Hepatocyte (in vitro differentiated cells): ENCODE results near the gene DHDDS. TPM values are rescaled to one million over a fixed set of nuclear protein-coding genes. Genes with fewer than 3 reads are reported as not detected.

Experiments
- DNase-seq: peaks from one replicate; pipeline ENCODE4 v3.0.0-alpha.2; 2016; ENCODE audit warnings: low spot score
- H2AFZ ChIP-seq: fragments of 200-600 bp; sonication (generic); 2 replicates; pipeline ENCODE4 v1.6.0; 2016; ENCODE audit warnings: antibody characterized with exemption, mild to moderate bottlenecking
- H3K27ac ChIP-seq: fragments of 200-600 bp; sonication (generic); 2 replicates; pipeline ENCODE4 v1.5.1; 2016; ENCODE audit warnings: mild to moderate bottlenecking
- H3K27me3 ChIP-seq: fragments of 200-600 bp; sonication (generic); 2 replicates; pipeline ENCODE4 v1.6.1; 2016
- H3K36me3 ChIP-seq: fragments of 200-600 bp; sonication (generic); replicated peaks from 2 replicates; pipeline ENCODE4 v1.5.1; 2016; ENCODE audit warnings: low read depth; ENCODE audit not compliant: insufficient read depth
- H3K4me1 ChIP-seq: fragments of 200-600 bp; sonication (generic); 2 replicates; pipeline ENCODE4 v1.5.1; 2016; ENCODE audit warnings: mild to moderate bottlenecking, moderate library complexity; ENCODE audit not compliant: insufficient read depth
- H3K4me2 ChIP-seq: fragments of 200-600 bp; sonication (generic); 2 replicates; pipeline ENCODE4 v1.6.0; 2016
- H3K4me3 ChIP-seq: fragments of 200-600 bp; sonication (generic); 2 replicates; pipeline ENCODE4 v1.5.1; 2016; ENCODE audit warnings: mild to moderate bottlenecking
- H3K79me2 ChIP-seq: fragments of 200-600 bp; sonication (generic); 2 replicates; pipeline ENCODE4 v1.6.0; 2017; ENCODE audit warnings: mild to moderate bottlenecking
- H3K9me2 ChIP-seq: fragments of 200-600 bp; sonication (generic); replicated peaks from 2 replicates; pipeline ENCODE4 v1.6.0; 2017; ENCODE audit warnings: mild to moderate bottlenecking; ENCODE audit not compliant: insufficient read depth
- H3K9me3 ChIP-seq: fragments of 200-600 bp; sonication (generic); 2 replicates; pipeline ENCODE4 v1.5.1; 2016; ENCODE audit warnings: low read depth, mild to moderate bottlenecking
- H4K20me1 ChIP-seq: fragments of 200-600 bp; sonication (generic); 2 replicates; pipeline ENCODE4 v1.6.0; 2016; ENCODE audit warnings: mild to moderate bottlenecking; ENCODE audit not compliant: insufficient read depth, poor library complexity, severe bottlenecking
- EZH2 ChIP-seq: fragments of 200-600 bp; sonication (generic); IDR thresholded peaks from 2 replicates; pipeline ENCODE4 v1.6.1; 2016; ENCODE audit warnings: antibody characterized with exemption, mild to moderate bottlenecking, borderline replicate concordance
- EZH2phosphoT487 ChIP-seq: fragments of 200-600 bp; sonication (generic); IDR thresholded peaks from one replicate; pipeline ENCODE4 v1.6.1; 2018; ENCODE audit warnings: antibody characterized with exemption, mild to moderate bottlenecking, low read depth, moderate library complexity; ENCODE audit not compliant: unreplicated experiment, severe bottlenecking
- WGBS: methylation state at CpG from one replicate; pipeline ENCODE4 v1.1.6; 2016; ENCODE audit warnings: low lambda C conversion rate; ENCODE audit errors: missing lambda C conversion rate; 5-methylcytosine and 5-hydroxymethylcytosine counted together
- polyA plus RNA-seq: library from polyadenylated mRNA; unstranded; fragments of >200 nt; fragmentation: Nextera tagmentation; extraction: Ambion mirVana; gene quantifications from 2 replicates; pipeline ENCODE4 v1.2.1, GENCODE V29; 2016
- total RNA-seq: library from RNA; depleted of rRNA; stranded (reverse); fragments of >200 nt; gene quantifications from 2 replicates; pipeline ENCODE4 v1.2.3, GENCODE V29; 2014
- TF ChIP-seq, protein P1 (sequence below): fragments of 200-600 bp; sonication (generic); IDR thresholded peaks from 2 replicates; pipeline ENCODE4 v1.5.1; 2016; ENCODE audit warnings: antibody characterized with exemption, mild to moderate bottlenecking; ENCODE audit not compliant: poor library complexity

Gene DHDDS
- total and polyA plus RNA-seq, 2 experiments from 2014 or later = 42.9 to 44.9 TPM

DNA sequence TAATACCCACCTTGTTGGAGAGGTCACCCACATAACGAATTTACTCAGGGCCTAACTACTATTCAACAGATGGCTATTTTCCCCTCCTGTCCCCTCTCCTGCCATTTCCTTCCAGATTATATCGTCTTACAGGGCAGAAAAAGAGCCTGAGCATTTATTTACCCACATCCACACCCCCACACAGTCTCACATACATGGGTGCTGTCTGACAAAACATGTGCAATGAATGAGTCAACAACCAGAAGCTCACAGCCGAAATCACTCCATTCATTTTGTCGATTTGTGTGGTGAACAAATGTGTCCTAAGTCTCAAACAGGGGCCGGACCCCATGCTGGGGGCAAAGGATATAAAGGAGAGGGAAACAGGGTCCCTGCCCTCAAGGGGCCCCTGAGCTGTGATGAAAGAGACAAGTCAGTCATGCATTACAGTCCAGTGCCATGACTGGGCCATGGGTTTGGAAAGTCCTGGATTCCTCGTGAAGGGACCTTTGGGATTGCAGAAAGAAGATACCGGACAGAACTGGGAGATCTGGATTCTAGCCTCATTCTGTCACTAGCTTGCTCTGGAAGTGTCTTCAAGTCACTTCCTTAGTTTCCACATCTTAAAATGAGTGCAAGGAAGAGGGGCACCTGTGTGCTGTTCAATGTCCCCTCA is 43.2 kb upstream of the DHDDS start:
- Histone ChIP-seq H3K27ac (no peak overlapping the region), H3K9me3 (no peaks in the 10 kb centered on the region), H2AFZ (no peak overlapping the region), H3K9me2 (no peaks in the 10 kb centered on the region), H3K4me3 (no peak overlapping the region), H3K36me3 (no peaks in the 10 kb centered on the region), H3K27me3 (no peaks in the 10 kb centered on the region), H3K79me2 (no peaks in the 10 kb centered on the region), H3K4me1 (no peaks in the 10 kb centered on the region), H3K4me2 (no peak overlapping the region), H4K20me1 (no peaks in the 10 kb centered on the region)
- no peak for DNase-seq
- TF ChIP-seq, protein P1, sequence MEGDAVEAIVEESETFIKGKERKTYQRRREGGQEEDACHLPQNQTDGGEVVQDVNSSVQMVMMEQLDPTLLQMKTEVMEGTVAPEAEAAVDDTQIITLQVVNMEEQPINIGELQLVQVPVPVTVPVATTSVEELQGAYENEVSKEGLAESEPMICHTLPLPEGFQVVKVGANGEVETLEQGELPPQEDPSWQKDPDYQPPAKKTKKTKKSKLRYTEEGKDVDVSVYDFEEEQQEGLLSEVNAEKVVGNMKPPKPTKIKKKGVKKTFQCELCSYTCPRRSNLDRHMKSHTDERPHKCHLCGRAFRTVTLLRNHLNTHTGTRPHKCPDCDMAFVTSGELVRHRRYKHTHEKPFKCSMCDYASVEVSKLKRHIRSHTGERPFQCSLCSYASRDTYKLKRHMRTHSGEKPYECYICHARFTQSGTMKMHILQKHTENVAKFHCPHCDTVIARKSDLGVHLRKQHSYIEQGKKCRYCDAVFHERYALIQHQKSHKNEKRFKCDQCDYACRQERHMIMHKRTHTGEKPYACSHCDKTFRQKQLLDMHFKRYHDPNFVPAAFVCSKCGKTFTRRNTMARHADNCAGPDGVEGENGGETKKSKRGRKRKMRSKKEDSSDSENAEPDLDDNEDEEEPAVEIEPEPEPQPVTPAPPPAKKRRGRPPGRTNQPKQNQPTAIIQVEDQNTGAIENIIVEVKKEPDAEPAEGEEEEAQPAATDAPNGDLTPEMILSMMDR = no peak
- TF ChIP-seq EZH2 = no peak
- no peak for TF ChIP-seq EZH2phosphoT487
- 86% methylated on average over 7 of the region's 7 CpGs for WGBS

GRCh38 chr1:26389604-26390247 is 42.4 kb upstream of the DHDDS start:
- H3K4me1 ChIP-seq = no peaks in the 10 kb centered on the region
- H3K4me3 ChIP-seq = no peak overlapping the region
- no peaks in the 10 kb centered on the region for H3K36me3 ChIP-seq
- no peak for DNase-seq
- no peaks in the 10 kb centered on the region for H4K20me1 ChIP-seq
- no peaks in the 10 kb centered on the region for H3K27me3 ChIP-seq
- no peak overlapping the region for H2AFZ ChIP-seq
- 80% methylated on average over 4 of the region's 4 CpGs for WGBS
- no peak for TF ChIP-seq EZH2
- TF ChIP-seq EZH2phosphoT487 = no peak
- TF ChIP-seq, protein P1 = no peak
- H3K9me3 ChIP-seq = no peaks in the 10 kb centered on the region
- no peak overlapping the region for H3K4me2 ChIP-seq
- H3K27ac ChIP-seq = no peak overlapping the region
- no peaks in the 10 kb centered on the region for H3K79me2 ChIP-seq
- H3K9me2 ChIP-seq = no peaks in the 10 kb centered on the region

DNA sequence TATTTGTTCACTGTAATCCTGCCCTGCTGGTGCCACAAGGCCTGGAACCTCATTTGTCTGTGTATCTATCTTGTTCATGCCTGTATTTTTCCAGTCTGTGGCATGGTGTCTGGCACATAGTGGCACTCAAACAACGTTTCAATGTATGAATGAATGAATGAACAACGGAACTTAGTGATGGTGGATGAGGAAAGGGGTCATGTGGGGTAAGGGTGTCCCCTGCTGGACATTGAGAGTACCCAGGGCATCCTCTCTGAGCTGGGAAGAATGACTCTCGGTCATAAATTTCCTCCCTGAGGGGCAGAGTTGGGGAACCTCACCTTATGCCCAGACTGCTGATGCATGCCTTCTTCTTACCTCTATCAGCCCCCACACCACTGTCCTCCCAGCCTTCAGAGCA is 40.7 kb upstream of the DHDDS start:
- no peaks in the 10 kb centered on the region for H3K36me3 ChIP-seq
- H3K79me2 ChIP-seq = no peaks in the 10 kb centered on the region
- no peaks in the 10 kb centered on the region for H4K20me1 ChIP-seq
- no peak for TF ChIP-seq EZH2phosphoT487
- TF ChIP-seq, protein P1 = peak; percentile 30
- H3K4me3 ChIP-seq = no peak overlapping the region
- WGBS = 14% methylated on average over 3 of the region's 3 CpGs
- DNase-seq = no peak
- H3K9me2 ChIP-seq = no peaks in the 10 kb centered on the region
- no peaks in the 10 kb centered on the region for H3K27me3 ChIP-seq
- no peak overlapping the region for H3K27ac ChIP-seq
- H2AFZ ChIP-seq = no peak overlapping the region
- no peak overlapping the region for H3K4me2 ChIP-seq
- H3K4me1 ChIP-seq = no peaks in the 10 kb centered on the region
- H3K9me3 ChIP-seq = no peaks in the 10 kb centered on the region
